ENCODE measurements around the gene BAIAP2L2. TPM values are rescaled to one million over a fixed set of nuclear protein-coding genes. Genes with fewer than 3 reads are reported as not detected.

The BAIAP2L2 gene
- total and polyA plus RNA-seq, 2 of the 4 experiments (the other 2 are of a cell fraction) = 0.18 to 0.46 TPM

GRCh38 chr22:38098410-38099249 lies 11.9 kb downstream of the BAIAP2L2 start:
- in situ Hi-C loops (cut with MboI; ENCODE audit: low sequenced_read_pairs) (no loop called here), intact Hi-C loops (cut with micrococcal nuclease) (no loop called here), dilution Hi-C loops (cut with HindIII; ENCODE audit: low sequenced_read_pairs, unreplicated experiment) (no loop called here)
- peak overlapping the region; percentile 33; the same call in 1 of the 2 replicates for H2AK5ac ChIP-seq (ENCODE audit: low read depth, low read length)
- H4K20me1 ChIP-seq (ENCODE audit: insufficient read depth, low read length) = no peaks in the 10 kb centered on the region
- no peak overlapping the region for H3K9ac ChIP-seq (ENCODE audit: low read depth, low read length)
- H3K4me2 ChIP-seq (ENCODE audit: low read depth, low read length) = no peak overlapping the region
- no peaks in the 10 kb centered on the region for H3K79me1 ChIP-seq (ENCODE audit: low read depth in 1 of 2, low read length in 2 of 2)
- peaks cover 2% of the 10 kb centered on the region; the same call in 1 of the 2 replicates for H3K27me3 ChIP-seq (ENCODE audit: control insufficient read depth, insufficient read depth, low read length)
- peaks cover 5% of the 10 kb centered on the region; the same call in 1 of the 2 replicates for H3K9me1 ChIP-seq (ENCODE audit: insufficient read depth, low read length)
- H2BK5ac ChIP-seq (ENCODE audit: low read depth, low read length, poor library complexity, severe bottlenecking) = no peak overlapping the region
- H3K23ac ChIP-seq (ENCODE audit: low read depth, low read length) = no peak overlapping the region
- H2AFZ ChIP-seq (replicated peaks; ENCODE audit: low read length, poor library complexity) = peak overlapping the region; percentile 79
- H3K56ac ChIP-seq (ENCODE audit: extremely low read depth, insufficient read depth, low read length) = no peak overlapping the region
- H3K36me3 ChIP-seq (ENCODE audit: control insufficient read depth, insufficient read depth, low read length) = no peaks in the 10 kb centered on the region
- ChIA-PET POLR2A (ENCODE audit: unreplicated experiment) (no interaction called here), CTCF (interaction anchor here (1.9 kb wide), 1 partner anchor 16 kb away, joined by 6 read pairs; no protein-coding TSS in a partner anchor)
- H3K14ac ChIP-seq (replicated peaks; ENCODE audit: low read depth, low read length) = no peak overlapping the region
- no TSS peak for BruUV-seq (replicated peaks)
- H4K5ac ChIP-seq (ENCODE audit: low read depth, low read length) = no peak overlapping the region
- WGBS, 2 experiments (ENCODE audit: extremely low coverage in 2 of 2, insufficient read length in 1 of 2) = 75% methylated on average over 4 of the region's 9 CpGs; no CpG with 5 or more reads in 1 of the 2 experiments
- H4K8ac ChIP-seq (ENCODE audit: low read depth in 2 of 2, low read length in 2 of 2) = peak overlapping the region in 1 of 2 experiments; percentile 47; a peak in 1 of 4 replicates
- H2BK15ac ChIP-seq (ENCODE audit: low read depth, low read length) = no peak overlapping the region; the same call in 2 of the 3 replicates
- H3K18ac ChIP-seq (ENCODE audit: low read depth, low read length) = no peak overlapping the region
- no peak overlapping the region for H2BK20ac ChIP-seq (ENCODE audit: low read depth, low read length)
- H3K4ac ChIP-seq (ENCODE audit: low read depth, low read length) = 0 out of 2 replicates have a peak overlapping the region, but pooled peaks have one; percentile 37
- peak overlapping the region; percentile 56; the same call in 1 of the 2 replicates for H4K91ac ChIP-seq (ENCODE audit: insufficient read depth, low read depth, low read length)
- peak; percentile 77 for ATAC-seq (ENCODE audit: low read depth)
- H2BK120ac ChIP-seq (ENCODE audit: low read depth, low read length) = peak overlapping the region; percentile 6; the same call in 1 of the 2 replicates
- H3K4me1 ChIP-seq (ENCODE audit: control insufficient read depth, insufficient read depth, low read length) = peaks cover 4% of the 10 kb centered on the region
- no peak overlapping the region for H3K27ac ChIP-seq (ENCODE audit: insufficient read depth, low read length)
- H3K4me3 ChIP-seq (ENCODE audit: insufficient read depth, low read depth, low read length) = no peak overlapping the region
- peak; percentile 69 for DNase-seq
- H3K9me3 ChIP-seq (ENCODE audit: control insufficient read depth, insufficient read depth, low read length) = no peaks in the 10 kb centered on the region
- H2AK9ac ChIP-seq (replicated peaks; ENCODE audit: low read depth, low read length, poor library complexity) = peak overlapping the region; percentile 79
- TF ChIP-seq RAD21 (IDR thresholded peaks at IDR 0.05; ENCODE audit: low read length) = no peak
- TF ChIP-seq, protein P1, sequence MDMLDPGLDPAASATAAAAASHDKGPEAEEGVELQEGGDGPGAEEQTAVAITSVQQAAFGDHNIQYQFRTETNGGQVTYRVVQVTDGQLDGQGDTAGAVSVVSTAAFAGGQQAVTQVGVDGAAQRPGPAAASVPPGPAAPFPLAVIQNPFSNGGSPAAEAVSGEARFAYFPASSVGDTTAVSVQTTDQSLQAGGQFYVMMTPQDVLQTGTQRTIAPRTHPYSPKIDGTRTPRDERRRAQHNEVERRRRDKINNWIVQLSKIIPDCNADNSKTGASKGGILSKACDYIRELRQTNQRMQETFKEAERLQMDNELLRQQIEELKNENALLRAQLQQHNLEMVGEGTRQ (IDR thresholded peaks at IDR 0.05; ENCODE audit: low read depth, low read length) = no peak
- no peak for TF ChIP-seq ELK1 (IDR thresholded peaks at IDR 0.05; ENCODE audit: borderline replicate concordance, low read depth, low read length)
- no peak for TF ChIP-seq BHLHE40 (IDR thresholded peaks at IDR 0.05; ENCODE audit: low read depth, low read length)
- no peak for TF ChIP-seq MXI1 (IDR thresholded peaks at IDR 0.05; ENCODE audit: borderline replicate concordance, low read depth, low read length)
- TF ChIP-seq NFE2L2 (IDR thresholded peaks at IDR 0.05; ENCODE audit: low read depth, low read length) = no peak
- no peak for TF ChIP-seq RFX5 (IDR thresholded peaks at IDR 0.05; ENCODE audit: low read depth, low read length)
- no peak for TF ChIP-seq CEBPB (IDR thresholded peaks at IDR 0.05; ENCODE audit: low read depth, low read length)
- TF ChIP-seq POLR2A (IDR thresholded peaks at IDR 0.05; ENCODE audit: low read depth, low read length) = no peak
- TF ChIP-seq, protein P2, sequence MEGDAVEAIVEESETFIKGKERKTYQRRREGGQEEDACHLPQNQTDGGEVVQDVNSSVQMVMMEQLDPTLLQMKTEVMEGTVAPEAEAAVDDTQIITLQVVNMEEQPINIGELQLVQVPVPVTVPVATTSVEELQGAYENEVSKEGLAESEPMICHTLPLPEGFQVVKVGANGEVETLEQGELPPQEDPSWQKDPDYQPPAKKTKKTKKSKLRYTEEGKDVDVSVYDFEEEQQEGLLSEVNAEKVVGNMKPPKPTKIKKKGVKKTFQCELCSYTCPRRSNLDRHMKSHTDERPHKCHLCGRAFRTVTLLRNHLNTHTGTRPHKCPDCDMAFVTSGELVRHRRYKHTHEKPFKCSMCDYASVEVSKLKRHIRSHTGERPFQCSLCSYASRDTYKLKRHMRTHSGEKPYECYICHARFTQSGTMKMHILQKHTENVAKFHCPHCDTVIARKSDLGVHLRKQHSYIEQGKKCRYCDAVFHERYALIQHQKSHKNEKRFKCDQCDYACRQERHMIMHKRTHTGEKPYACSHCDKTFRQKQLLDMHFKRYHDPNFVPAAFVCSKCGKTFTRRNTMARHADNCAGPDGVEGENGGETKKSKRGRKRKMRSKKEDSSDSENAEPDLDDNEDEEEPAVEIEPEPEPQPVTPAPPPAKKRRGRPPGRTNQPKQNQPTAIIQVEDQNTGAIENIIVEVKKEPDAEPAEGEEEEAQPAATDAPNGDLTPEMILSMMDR (conservative IDR thresholded peaks at IDR 0.05; ENCODE audit: low read depth, low read length) = no peak
- TF ChIP-seq MAFK (IDR thresholded peaks at IDR 0.05; ENCODE audit: low read depth, low read length) = no peak
- TF ChIP-seq MAZ (IDR thresholded peaks at IDR 0.05; ENCODE audit: borderline replicate concordance, low read depth, low read length) = no peak
- TF ChIP-seq CHD1 (IDR thresholded peaks at IDR 0.05; ENCODE audit: low read depth, low read length) = no peak
- no peak for TF ChIP-seq RCOR1 (IDR thresholded peaks at IDR 0.05; ENCODE audit: insufficient replicate concordance, low read length)

All from IMR-90 (cell line).